HCT116 (cell line): ENCODE data around the gene DPH2.

ENCODE experiments used
- CBX3 ChIP-seq: IDR thresholded peaks from 2 replicates; pipeline ENCODE4 v1.6.1; 2012; ENCODE audit warnings: low read depth
- CEBPB ChIP-seq: IDR thresholded peaks from 2 replicates; pipeline ENCODE4 v1.6.1; 2012; ENCODE audit warnings: low read depth
- CTCF ChIP-seq, 3 experiments: fragments of 200-600 bp in 1 of 3; sonication (generic) in 1 of 3; IDR thresholded peaks in 2 of 3; conservative IDR thresholded peaks in 1 of 3; 2 replicates each; pipeline ENCODE4 v1.5.1; 2012 to 2017; ENCODE audit warnings: low read depth in 2 of 3, low read length in 2 of 3, antibody characterized with exemption in 1 of 3, borderline replicate concordance in 1 of 3, control low read depth in 1 of 3, mild to moderate bottlenecking in 1 of 3, mixed read lengths in 1 of 3, mixed run types in 1 of 3, moderate library complexity in 1 of 3; ENCODE audit not compliant: insufficient read depth in 1 of 3
- EGR1 ChIP-seq: IDR thresholded peaks from 2 replicates; pipeline ENCODE4 v1.6.1; 2012; ENCODE audit warnings: low read depth
- EZH2 ChIP-seq: fragments of 200-600 bp; sonication (generic); IDR thresholded peaks from 2 replicates; pipeline ENCODE4 v1.6.1; 2017; ENCODE audit warnings: antibody characterized with exemption, mixed run types
- MAX ChIP-seq: IDR thresholded peaks from 2 replicates; pipeline ENCODE4 v1.6.1; 2012
- POLR2A ChIP-seq: IDR thresholded peaks from 2 replicates; pipeline ENCODE4 v1.7.0; 2011; ENCODE audit warnings: borderline replicate concordance; ENCODE audit not compliant: insufficient read depth, insufficient read length; ENCODE audit errors: extremely low read depth
- POLR2AphosphoS5 ChIP-seq: IDR thresholded peaks from 2 replicates; pipeline ENCODE4 v1.6.1; 2011; ENCODE audit warnings: mild to moderate bottlenecking, low read depth, low read length, moderate library complexity
- SP1 ChIP-seq: IDR thresholded peaks from 2 replicates; pipeline ENCODE4 v1.6.1; 2012; ENCODE audit warnings: low read depth
- YY1 ChIP-seq: IDR thresholded peaks from 2 replicates; pipeline ENCODE4 v1.6.1; 2011; ENCODE audit warnings: low read length, low read depth, moderate library complexity, mild to moderate bottlenecking; ENCODE audit not compliant: insufficient replicate concordance; ENCODE audit errors: extremely low read depth
- TF ChIP-seq, protein P1 (sequence below): IDR thresholded peaks from 2 replicates; pipeline ENCODE4 v1.6.1; 2011; ENCODE audit warnings: mild to moderate bottlenecking, low read length, moderate library complexity; ENCODE audit not compliant: insufficient replicate concordance; ENCODE audit errors: extremely low read depth
- TF ChIP-seq, protein P2 (sequence below): IDR thresholded peaks from 2 replicates; pipeline ENCODE4 v1.6.1; 2012; ENCODE audit warnings: low read depth
- TF ChIP-seq, protein P3 (sequence below): IDR thresholded peaks from 2 replicates; pipeline ENCODE4 v1.6.1; 2012

DNA sequence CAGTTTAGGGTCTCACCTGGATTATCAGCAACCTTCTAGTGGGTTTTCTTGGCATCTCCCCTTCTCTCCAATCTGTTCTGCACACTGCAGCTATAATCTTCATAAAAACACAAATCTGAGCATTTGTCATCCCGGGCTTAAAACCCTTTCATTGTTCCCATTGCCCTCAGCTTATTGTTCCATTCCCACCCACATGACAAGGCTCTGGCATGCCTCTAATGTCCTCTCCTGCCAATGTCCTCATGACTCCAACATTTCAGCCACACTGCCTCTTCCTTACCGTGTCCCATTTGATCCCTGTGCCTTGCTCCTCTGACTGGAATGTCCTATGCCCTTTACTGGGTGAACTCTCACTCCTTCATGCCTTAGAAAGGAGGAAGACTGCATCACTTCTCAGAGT is 7.5 kb upstream of the DPH2 start:
- TF ChIP-seq YY1 (no peak), POLR2AphosphoS5 (no peak), CEBPB (no peak), CTCF (IDR thresholded peaks at IDR 0.05 in 2 of 3, conservative IDR thresholded peaks at IDR 0.05 in 1 of 3; ENCODE audit: borderline replicate concordance in 1 of 3, insufficient read depth in 1 of 3, low read depth in 2 of 3, low read length in 2 of 3) (no peak), EZH2 (no peak), EGR1 (no peak), MAX (no peak), POLR2A (no peak), CBX3 (no peak), SP1 (no peak)
- TF ChIP-seq, protein P1, sequence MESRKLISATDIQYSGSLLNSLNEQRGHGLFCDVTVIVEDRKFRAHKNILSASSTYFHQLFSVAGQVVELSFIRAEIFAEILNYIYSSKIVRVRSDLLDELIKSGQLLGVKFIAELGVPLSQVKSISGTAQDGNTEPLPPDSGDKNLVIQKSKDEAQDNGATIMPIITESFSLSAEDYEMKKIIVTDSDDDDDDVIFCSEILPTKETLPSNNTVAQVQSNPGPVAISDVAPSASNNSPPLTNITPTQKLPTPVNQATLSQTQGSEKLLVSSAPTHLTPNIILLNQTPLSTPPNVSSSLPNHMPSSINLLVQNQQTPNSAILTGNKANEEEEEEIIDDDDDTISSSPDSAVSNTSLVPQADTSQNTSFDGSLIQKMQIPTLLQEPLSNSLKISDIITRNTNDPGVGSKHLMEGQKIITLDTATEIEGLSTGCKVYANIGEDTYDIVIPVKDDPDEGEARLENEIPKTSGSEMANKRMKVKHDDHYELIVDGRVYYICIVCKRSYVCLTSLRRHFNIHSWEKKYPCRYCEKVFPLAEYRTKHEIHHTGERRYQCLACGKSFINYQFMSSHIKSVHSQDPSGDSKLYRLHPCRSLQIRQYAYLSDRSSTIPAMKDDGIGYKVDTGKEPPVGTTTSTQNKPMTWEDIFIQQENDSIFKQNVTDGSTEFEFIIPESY, result no peak
- TF ChIP-seq, protein P2, sequence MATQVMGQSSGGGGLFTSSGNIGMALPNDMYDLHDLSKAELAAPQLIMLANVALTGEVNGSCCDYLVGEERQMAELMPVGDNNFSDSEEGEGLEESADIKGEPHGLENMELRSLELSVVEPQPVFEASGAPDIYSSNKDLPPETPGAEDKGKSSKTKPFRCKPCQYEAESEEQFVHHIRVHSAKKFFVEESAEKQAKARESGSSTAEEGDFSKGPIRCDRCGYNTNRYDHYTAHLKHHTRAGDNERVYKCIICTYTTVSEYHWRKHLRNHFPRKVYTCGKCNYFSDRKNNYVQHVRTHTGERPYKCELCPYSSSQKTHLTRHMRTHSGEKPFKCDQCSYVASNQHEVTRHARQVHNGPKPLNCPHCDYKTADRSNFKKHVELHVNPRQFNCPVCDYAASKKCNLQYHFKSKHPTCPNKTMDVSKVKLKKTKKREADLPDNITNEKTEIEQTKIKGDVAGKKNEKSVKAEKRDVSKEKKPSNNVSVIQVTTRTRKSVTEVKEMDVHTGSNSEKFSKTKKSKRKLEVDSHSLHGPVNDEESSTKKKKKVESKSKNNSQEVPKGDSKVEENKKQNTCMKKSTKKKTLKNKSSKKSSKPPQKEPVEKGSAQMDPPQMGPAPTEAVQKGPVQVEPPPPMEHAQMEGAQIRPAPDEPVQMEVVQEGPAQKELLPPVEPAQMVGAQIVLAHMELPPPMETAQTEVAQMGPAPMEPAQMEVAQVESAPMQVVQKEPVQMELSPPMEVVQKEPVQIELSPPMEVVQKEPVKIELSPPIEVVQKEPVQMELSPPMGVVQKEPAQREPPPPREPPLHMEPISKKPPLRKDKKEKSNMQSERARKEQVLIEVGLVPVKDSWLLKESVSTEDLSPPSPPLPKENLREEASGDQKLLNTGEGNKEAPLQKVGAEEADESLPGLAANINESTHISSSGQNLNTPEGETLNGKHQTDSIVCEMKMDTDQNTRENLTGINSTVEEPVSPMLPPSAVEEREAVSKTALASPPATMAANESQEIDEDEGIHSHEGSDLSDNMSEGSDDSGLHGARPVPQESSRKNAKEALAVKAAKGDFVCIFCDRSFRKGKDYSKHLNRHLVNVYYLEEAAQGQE, result no peak
- TF ChIP-seq, protein P3, sequence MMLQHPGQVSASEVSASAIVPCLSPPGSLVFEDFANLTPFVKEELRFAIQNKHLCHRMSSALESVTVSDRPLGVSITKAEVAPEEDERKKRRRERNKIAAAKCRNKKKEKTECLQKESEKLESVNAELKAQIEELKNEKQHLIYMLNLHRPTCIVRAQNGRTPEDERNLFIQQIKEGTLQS, result no peak
